GM21447 (cell line): ENCODE results near the gene MEF2B.
A peak's percentile ranks its signal among the peaks of the same experiment; 100 is the strongest.
"Not testable (repeated sequence)": the region's sequence is repeated elsewhere in the genome, so short reads cannot be mapped to it uniquely, and the experiment has no call there.

Experiments used
- ATAC-seq: cut with Tn5 transposase; IDR thresholded peaks from one replicate; pipeline ENCODE4 v1.9.1; 2021; ENCODE audit not compliant: unreplicated experiment

Gene MEF2B

DNA sequence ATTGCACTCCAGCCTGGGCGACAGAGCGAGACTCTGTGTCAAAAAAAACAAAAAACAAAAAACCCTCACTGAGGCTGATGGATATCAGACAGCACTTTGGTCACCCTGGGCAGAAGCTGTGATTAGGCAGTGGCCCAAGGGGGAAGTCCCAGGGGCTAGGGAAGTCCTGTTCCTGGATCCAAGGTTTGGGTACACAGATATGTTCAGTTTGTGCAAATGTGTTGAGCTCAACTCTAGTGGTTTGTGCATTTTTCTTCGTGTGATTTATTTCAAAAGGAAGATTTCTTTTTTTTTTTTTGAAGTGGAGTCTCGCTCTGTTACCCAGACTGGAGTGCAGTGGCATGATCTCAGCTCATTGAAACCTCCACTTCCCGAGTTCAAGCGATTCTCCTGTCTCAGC is 12.3 kb downstream of the MEF2B start:
- ATAC-seq, result no peak

DNA sequence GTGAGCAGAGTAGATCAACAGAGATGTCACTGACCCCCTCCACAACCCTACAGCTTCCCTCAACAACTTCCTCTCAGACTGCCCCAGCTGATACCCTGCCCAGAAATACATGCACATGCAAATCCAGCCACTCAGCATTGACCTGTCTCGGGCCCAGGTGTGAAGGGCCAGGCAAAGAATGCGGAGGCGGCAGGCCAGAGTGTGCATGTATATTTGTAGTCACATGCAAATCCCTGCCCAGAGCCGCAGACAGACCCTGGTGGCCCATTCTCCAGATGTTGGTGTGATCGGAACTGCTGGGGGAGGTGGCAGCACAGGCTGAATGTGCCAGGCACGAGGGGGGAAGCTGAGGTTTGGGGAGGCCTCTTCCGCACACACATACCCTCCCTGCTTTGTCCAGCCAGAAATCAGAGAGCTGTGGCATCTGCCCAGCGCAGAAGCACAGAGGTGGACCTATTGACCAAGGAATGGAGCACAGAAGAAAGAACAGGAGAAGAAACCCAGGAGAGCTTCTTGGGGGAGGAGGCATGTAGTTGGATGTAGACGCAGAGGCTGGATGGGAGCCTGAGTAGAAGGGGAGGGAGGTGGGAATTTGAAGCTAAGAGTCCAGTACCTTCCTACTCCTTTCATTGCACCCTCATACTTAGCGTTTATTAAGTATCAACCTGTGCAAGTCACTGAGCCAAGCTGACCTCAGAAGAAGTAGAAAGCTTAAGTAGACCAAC is 14.4 kb downstream of the MEF2B start:
- peak; percentile 72 for ATAC-seq

DNA sequence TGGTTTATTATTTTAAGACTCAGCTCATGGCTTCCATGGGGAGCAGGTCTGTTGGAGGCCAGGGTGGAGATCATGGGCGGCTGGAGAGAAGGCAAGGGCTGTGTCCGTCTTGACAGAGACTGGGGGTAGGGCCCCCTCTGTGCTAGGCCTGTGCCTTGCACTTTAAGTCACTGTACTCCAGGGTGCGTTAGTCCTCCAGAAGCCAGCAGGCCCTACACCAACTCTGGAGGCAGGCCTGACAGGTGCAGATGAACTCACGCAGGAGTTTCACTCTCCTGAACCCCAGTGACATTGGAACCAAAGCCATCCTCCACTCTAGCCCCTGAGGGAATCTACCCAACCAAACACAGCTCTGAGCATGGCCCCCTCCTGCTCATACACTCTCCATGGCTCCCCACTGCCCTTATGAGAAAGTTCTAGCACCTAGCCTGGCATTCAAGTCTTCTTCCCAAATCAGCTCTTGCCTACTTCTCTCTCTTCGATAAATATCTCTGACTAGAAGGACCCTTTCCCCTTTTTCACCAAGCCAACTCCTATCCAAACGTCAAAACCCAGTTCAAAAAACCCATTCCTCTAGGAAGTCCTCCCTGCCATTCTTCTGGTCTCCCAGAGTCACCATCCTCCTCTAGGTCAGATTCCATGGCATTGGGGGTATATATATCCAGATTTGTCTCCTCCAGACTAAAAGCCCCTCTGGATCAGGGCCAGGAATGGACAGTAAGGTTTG is 15.1 kb downstream of the MEF2B start:
- ATAC-seq, result no peak

DNA sequence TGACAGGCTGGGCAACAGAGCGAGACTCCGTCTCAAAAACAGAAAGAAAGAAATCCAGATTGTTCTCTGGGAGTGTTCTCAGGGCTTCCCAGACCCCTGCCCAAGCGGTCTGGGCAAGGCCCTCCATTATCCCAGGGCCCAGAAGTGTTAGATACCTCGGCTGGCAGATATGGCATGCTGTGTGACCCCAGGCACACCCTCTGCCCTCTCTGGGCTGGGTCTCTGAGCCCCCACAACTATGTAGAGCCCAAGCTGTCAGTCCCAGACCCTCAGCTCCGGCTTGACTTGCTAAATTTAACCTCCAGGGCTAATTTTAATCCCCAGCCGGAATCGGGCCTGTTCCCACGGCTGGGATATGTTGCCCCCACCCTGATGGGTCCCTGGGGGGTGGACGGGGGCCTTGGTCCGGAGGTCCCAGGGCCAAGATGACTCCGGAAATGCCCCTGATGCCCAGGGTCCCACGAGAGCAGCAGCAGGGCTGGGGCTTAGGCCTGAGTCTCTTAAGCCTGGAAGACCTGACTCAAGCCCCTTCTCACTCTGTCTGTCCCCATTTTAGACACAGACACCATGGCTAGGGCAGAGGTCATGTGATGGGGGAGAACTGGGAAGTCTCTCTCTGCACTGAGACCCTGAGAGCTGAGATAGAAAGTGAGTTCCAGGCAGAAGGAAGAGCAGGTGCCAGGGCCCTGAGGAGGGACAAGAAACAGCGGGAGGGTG is 17.2 kb downstream of the MEF2B start:
- no peak for ATAC-seq

DNA sequence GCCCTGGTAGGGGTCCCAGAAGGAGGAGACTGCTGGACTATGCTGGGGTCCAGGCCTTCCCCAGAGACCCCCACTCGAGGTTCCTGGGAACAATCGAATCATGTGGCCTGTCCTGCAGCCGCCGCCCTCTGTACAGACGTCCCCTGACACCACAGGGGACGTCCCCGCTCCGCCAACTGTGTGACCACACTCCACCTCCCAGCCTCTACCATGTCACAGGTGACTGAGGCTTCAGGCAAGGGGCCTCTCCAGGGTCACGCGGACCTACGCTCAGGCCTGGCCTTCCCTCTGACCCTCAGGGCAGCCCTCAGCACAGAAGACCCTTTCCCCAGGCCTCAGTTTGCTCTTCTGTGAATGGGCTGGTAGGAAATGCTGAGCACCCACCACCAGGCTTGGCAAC is 18.6 kb downstream of the MEF2B start:
- ATAC-seq, result no peak

DNA sequence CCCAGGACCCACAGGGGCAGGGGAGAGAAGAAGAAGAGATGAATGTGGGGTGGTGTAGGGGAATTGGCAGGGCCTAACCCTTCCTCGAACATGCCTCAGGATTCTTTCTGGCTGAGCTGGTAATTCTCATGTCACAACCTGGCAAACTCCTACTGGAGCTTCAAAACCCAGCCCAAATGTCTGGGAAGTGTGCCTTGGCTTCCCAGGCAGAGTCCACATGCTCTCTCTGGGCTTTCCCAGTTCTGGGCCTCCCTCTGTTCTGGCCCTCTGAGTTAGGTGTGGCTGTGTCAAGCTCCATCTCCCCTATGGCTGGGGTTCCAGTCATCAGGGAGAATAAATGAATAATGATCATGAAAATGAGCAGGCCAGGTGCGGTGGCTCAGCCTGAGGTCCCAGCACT is 20.6 kb downstream of the MEF2B start:
- no peak for ATAC-seq

DNA sequence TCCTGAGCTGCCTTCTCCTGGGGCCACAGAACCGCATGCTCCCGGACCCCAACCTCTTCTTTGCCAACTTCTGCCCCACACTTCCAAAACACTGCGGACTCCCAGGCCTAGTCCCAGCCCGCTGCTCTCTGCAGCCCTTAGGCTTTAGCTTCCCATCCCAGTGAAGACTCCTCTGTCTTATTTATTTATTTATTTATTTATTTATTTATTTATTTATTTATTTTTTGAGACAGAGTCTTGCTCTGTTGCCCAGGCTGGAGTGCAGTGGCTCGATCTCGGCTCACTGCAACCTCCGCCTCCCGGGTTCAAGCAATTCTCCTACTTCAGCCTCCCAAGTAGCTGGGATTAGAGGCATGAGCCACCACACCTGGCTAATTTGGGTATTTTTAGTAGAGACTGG is 21.6 kb downstream of the MEF2B start:
- ATAC-seq, result not testable (repeated sequence)

DNA sequence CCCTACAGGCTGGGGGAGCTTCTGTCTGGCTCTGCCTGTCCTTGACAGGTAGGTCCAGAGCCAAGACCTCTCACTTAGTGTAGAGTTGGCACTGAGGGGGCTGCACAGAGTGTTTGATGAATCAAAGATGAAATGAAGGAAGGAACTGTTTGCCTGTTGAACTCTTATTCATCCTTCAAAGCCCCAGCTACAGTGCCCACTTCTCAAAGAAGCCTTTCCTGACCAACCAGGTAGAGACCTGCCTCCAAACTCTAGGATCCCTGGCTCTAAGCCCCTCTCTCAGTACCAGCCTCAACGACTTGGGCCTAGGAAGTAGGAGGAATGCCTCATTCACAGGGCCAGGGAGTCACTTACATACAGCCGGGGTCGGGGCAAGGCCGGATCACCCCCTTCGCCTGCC is 22.7 kb downstream of the MEF2B start:
- ATAC-seq, result no peak

DNA sequence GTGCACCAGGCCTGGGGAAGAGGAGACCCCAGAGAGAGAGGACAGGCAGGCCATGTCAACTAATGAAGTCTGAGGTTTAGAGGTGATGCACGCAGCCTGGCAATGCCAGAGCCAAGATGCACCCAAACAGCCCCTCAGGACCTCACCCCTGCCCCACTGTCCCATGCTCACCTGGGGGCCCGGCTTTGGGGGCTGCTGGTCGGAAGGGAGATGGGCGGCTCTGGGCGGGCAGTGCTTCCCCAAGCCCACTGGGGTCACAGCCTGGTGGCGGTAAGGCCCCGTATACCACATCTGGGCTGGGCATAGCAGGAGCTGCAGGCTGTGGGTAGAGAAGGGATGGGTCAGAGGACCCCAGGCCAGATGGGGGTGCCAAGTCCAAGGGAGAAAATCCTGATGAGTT is 23.2 kb downstream of the MEF2B start:
- ATAC-seq, result no peak

DNA sequence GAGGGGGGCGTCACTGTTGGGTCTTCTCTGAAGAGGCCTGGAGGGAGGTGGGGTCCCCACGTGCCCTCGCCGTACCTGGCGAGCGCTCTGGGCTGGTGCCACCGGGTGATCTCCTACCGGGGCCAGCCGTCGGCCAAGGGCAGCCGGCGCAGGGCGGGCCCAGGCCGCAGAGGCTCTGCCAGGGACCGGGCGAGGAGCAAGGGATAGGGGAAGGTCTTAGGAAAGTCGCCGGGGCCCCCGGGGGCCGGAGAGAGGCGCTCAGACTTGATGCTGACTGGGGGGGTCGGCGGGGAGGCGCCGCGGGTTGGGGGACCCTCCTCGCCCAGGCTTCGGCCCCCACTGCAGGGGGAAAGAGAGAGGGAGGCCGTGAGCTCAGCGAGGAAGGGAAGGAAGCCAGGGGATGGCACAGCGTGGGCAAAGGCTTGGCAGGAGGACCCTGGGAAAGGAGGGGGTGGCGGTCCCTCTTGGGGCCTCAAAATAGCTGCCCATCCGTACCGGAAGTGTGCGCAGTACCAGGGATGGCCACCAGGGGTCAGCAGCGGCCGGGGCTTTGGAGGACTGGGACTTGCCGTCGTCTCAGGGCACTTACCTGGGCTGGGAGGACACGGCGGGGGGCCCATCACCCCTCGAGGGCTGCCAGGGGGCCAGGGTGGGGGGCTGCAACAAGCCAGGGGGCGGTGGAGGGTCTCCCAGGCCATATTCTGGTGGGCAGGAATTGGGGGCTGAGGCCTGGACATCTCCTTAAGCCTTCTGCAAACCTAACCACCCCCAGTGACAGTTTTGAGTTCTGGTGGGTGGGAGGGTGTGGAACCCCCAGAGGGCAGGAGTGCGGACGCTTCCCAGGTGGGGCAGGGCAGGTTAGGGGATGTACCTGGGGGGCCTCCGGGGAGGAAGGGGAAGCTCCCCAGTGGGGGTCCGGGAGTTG is 24.1 kb downstream of the MEF2B start:
- no peak for ATAC-seq

DNA sequence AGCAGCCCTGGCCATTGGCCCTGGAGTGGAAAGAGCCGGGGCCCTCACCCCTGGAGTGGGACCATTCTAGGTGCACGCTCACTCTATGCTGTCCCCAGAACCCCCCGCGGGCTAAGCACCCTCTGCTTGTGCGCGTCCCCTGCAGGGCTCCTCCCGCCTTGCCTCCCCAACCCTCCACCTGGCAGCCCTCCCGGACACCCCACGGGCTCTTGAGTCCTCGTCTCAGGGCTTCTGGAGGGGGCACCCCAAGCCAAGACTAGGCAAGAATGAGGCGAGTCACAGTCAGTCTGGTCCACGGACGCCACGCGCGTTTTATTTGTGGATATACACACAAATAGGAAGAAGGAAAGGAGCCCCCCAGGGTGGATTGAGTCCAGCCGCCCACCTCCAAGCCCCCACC is 24.8 kb downstream of the MEF2B start:
- ATAC-seq, result no peak

DNA sequence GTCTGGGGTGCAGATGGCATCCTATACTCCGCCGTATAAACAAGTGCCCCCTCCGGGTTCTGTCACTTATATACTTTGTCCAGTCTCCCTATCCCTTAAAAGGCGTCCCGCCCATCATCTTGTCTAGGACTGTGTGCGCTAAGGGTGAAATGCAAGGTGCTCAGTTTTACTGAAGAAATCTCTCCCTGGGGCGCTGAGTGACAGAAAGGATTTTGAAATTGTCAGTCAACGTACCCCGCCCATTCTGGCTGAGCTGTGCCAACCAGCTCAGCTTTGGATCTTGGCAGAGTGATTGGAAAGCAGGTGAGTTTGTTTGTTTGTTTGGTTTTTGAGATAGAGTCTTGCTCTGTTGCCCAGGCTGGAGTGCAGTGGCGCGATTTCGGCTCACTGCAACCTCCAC is 27.7 kb downstream of the MEF2B start:
- no peak for ATAC-seq

DNA sequence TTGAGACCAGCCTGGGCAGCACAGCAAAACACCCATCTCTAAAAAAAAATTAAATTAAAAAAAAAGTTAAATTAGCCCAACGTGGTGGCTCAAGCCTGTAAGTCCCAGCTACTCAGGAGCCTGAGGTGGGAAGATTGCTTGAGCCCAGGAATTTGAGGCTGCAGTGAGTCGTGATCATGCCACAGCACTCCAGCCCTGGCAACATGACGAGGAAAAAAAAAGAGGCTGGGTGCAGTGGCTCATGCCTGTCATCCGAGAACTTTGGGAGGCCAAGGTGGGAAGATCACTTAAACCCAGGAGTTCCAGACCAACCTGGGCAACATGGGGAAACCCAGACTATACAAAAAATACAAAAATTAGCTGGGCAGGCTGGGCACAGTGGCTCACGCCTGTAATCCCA is 29.6 kb downstream of the MEF2B start:
- no peak for ATAC-seq

DNA sequence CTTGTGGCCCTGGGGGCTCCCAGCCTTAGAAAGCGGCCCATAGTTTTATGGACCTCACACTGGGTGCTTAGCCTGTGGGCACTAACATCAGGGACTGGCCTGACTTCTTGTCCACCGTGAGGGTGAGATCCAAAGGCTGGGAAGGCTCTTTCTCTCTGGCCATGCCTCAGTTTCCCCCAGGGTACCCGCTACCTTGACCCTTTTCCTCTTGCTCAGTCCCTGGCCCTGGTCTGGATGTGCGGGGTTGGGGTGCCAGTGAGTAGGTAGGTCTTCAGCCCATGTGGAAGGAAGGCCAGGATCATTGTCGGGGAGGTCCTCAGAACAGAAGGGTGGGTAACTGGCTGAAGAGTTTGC is 30.2 kb downstream of the MEF2B start:
- no peak for ATAC-seq

DNA sequence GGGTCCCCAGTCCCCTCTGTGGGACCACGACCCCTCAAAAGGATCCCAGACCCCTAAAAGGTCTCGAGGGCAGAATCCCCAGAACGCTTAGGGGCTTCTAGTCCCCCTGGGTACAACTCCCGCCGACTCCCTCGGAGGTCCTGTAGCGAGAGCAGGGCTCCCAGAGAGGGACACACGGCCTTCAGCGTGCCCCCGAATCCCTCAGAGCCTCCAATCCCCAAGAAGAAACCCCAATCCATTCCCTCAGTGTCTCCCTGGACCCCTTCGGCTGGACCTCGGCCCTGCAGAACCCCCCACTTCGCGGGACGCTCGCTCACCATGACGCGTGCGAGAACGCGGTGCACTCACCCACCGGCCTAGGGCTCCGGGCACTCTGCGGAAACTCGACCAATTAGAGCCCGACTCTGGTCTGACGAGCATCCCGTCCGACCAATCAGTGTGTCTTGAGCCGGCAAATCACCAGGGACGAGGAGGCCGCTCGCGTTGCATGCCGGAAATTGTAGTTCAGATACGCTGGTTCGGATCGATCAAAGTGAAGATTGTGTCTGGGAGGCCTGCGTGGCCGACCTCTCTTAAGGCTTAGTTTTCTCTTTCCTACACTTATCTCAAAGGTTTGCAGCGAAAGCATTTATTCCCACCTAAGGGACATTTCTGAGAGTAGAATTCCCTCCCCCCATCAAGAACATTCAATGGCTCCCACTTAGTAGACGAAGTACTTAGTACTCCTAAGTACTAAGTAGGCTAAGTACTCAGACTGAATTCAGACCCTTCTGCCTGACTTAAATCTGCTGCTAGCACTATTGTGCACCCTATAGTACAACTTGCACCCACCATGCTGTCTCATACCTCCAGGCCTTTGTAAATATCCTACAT is 31.7 kb downstream of the MEF2B start, which contains the start of gene TMEM161A:
TSS of gene TMEM161A (minus strand) at position 370 of the 873 bp plus-strand sequence. CDS start at position 320, 50 bp downstream.
- ATAC-seq, result peak; percentile 97

DNA sequence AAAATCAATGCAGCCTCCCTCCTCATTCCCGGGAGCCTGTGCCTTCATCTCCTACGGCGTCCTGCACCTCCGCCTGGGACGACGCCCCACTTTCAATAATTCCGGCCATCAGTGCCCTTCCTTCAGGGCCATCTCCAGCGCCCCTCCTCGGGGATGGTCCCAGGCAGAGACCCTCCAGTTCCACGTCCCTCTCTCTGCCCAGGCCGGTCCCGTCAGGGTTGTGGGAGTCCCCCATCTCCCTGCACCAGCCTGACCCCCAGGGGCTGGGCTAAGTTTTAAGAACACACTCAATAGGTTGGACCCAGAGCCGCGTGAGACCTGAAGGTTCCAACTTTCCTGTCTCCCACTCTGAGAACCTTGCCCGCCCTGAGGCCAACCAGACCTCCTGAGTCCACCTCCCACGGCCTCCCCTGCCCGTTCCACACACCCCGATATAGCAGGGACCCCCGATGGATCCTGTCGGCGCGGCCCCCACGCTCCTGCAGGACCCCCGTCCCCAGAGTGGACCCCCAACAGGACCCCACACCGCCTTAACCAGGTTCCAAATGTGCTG is 32.4 kb downstream of the MEF2B start:
- ATAC-seq, result no peak

DNA sequence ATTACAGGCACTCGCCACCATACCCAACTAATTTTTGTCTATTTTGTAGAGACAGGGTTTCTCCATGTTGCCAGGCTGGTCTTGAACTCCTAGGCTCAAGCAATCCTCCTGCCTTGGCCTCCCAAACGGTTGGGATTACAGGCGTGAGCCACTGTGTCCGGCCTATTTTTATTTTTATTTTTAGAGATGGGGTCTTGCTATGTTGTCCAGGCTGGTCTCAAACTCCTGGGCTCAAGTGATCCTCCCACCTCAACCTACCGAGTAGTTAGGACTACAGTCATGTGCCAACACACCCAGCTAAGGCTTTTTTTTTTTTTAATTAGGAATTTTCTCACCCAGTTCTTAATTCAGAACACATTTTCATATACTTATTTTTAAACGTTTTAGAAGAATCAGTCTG is 34.4 kb downstream of the MEF2B start:
- not testable (repeated sequence) for ATAC-seq

DNA sequence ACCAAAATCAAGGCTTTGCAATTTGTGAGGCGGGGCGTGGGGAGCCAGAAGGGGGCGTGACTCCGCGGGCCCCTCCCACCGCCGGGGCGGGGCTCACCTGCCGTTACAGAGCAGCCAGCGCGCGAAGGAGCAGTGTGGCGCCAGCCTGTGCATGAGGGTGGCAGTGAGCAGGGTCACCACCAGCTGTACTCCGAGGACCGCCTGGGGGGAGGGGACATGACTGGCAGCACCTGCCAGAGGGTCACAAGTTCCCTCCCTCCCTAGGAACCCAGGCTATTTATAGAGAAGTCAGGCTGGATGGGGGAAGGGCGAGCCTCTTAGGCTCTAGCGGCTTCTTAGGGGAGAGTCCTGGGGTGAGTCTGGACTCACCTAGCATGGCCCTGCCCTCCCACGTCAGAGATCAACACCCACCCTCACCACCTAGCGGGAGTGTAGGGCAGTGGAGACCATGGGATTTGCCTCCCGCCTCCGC is 35.3 kb downstream of the MEF2B start:
- ATAC-seq, result no peak

DNA sequence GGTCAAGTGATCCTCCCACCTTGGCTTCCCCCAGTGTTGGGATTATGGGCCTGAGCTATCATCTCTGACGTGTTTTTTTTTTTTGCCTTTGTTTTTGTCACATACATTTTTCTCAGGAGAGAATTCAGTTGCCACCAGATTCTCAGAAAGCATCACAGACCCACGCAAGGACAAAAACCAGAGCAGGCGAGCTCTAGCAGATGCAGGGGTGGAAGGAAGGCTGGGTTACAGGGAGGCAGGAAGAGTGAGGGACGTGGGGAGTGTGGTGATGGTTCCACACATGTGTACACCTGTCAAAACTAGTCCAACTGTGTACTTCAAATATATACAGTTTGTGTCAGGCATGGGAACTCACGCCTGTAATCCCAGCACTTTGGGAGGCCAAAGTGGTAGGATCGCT is 36.1 kb downstream of the MEF2B start:
- no peak for ATAC-seq

DNA sequence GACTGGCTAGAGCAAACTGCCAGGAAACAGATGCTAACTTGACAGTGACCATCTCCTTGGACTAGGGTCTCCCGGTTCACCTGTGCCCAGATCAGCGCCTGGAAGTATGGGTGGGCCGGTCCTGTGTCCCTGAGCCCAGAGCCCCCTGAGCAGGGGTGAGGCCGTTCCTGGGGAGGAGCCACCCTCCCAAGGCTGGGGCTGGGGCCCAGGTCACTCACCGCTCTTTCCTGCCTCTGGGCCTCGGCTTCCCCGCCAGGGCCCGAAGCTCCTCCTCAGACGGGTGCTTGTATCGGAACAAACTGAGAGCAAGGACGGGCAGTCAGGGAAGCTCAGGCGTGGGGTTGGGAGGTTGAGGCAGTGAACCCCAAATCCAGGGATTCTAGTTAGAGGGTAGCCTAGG is 37.2 kb downstream of the MEF2B start:
- ATAC-seq, result no peak
